Right atrium auricular region (tissue), 2 donors: ENCODE results near the gene RALGPS2. TPM values are rescaled to one million over a fixed set of nuclear protein-coding genes. Genes with fewer than 3 reads are reported as not detected.

Experiments used
- DNase-seq: peaks from one replicate; pipeline ENCODE4 v3.0.0-alpha.2; 2019; ENCODE audit warnings: low spot score
- H3K27ac ChIP-seq, 2 donors: fragments of 200-600 bp; sonication (generic); 1 replicate in 1 of 2; 2 replicates in 1 of 2; pipeline ENCODE4 v1.5.1; 2016 to 2019
- H3K27me3 ChIP-seq, 2 donors: fragments of 200-600 bp; sonication (generic); one replicate each; pipeline versions ENCODE4 v1.5.1 to v1.6.0; 2017 to 2019
- H3K36me3 ChIP-seq: fragments of 200-600 bp; sonication (generic); one replicate; pipeline ENCODE4 v1.5.1; 2016
- H3K4me1 ChIP-seq, 2 donors: fragments of 200-600 bp; sonication (generic); one replicate each; pipeline versions ENCODE4 v1.5.1 to v1.6.0; 2017 to 2019
- H3K4me3 ChIP-seq, 2 donors: fragments of 200-600 bp; sonication (generic); 1 replicate in 1 of 2; 2 replicates in 1 of 2; pipeline ENCODE4 v1.5.1; 2017 to 2019; ENCODE audit warnings: mild to moderate bottlenecking in 1 of 2, moderate library complexity in 1 of 2
- H3K9me3 ChIP-seq, 2 donors: fragments of 200-600 bp; sonication (generic); one replicate each; pipeline ENCODE4 v1.5.1; 2019
- total RNA-seq, 2 donors: library from RNA; depleted of rRNA; stranded (reverse); fragments of >200 nt; gene quantifications; one replicate each; pipeline ENCODE4 v1.1.0, GENCODE V29; 2016
- TF ChIP-seq, protein P1 (sequence below), 2 donors: fragments of 200-600 bp; sonication (generic); IDR thresholded peaks; one replicate each; pipeline ENCODE4 v1.5.1; 2019; ENCODE audit warnings: antibody characterized with exemption in 2 of 2

The RALGPS2 gene
- total RNA-seq, 2 donors from 2014 or later: 9.0 to 16.1 TPM

DNA sequence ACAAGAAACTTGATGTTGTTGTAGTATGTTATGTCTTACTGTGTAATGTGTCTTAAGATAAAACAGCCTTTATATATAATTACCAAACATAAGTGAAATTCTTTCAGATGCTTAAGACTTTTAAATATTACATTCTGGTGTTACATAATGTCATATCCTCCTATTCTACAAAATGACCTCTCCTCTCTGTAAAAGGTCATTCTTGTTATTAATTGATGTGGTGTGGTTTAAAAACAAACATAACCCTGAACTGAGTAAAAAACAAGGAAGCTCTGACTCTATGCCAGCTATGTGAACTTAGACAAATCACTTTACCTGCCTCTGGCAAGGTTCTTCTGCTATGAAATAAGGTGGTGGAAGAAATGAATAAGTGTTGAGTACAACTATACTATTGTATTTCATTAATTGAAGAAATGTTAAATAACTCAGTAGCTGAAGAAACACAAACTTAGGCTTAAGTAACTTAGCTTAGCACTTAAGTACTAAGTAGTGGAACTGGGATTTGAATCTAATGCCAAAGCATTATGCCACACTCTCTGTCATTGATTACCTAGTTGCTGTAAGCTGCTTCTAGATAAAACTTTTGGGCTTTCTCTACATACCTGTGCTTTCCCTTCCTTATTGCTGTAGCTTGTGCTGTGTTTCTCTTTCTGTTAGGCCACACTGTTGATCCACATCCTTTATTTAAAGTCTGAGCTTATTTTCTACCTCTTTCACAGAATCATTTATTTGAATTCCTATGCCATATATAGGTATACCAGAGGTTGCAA is 146.7 kb downstream of the RALGPS2 start:
- Histone ChIP-seq H3K9me3 (no peaks in the 10 kb centered on the region), H3K27ac (peak overlapping the region; percentile 12 to 36), H3K4me1 (peaks cover 0 to 12% of the 10 kb centered on the region in 2 donors), H3K4me3 (no peak overlapping the region), H3K36me3 (no peaks in the 10 kb centered on the region), H3K27me3 (no peaks in the 10 kb centered on the region)
- TF ChIP-seq, protein P1, sequence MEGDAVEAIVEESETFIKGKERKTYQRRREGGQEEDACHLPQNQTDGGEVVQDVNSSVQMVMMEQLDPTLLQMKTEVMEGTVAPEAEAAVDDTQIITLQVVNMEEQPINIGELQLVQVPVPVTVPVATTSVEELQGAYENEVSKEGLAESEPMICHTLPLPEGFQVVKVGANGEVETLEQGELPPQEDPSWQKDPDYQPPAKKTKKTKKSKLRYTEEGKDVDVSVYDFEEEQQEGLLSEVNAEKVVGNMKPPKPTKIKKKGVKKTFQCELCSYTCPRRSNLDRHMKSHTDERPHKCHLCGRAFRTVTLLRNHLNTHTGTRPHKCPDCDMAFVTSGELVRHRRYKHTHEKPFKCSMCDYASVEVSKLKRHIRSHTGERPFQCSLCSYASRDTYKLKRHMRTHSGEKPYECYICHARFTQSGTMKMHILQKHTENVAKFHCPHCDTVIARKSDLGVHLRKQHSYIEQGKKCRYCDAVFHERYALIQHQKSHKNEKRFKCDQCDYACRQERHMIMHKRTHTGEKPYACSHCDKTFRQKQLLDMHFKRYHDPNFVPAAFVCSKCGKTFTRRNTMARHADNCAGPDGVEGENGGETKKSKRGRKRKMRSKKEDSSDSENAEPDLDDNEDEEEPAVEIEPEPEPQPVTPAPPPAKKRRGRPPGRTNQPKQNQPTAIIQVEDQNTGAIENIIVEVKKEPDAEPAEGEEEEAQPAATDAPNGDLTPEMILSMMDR (IDR thresholded peaks at IDR 0.05): no peak
- DNase-seq: no peak

DNA sequence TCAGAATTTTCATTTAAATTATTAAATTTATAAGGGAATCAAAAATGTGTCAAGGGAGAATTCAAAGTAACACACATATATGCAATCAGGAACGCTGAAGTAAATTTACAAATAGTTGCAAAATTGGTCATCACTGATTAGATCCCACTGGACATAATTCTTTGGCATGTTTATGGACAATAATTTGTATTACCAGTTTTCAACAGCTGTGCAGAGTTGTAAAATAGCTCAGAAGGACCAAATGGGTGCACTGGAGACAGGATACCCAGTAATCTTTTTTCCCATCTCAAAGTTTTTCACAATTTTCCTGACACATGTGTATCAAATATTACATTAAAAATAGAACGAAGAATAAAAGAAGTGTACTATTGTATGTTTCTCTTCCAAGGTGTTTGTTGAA is 149.9 kb downstream of the RALGPS2 start:
- H3K4me3 ChIP-seq: no peak overlapping the region
- no peak for DNase-seq
- H3K27ac ChIP-seq: no peak overlapping the region
- H3K4me1 ChIP-seq: peaks cover 0 to 12% of the 10 kb centered on the region in 2 donors
- H3K9me3 ChIP-seq: no peaks in the 10 kb centered on the region
- no peaks in the 10 kb centered on the region for H3K27me3 ChIP-seq
- TF ChIP-seq, protein P1 (IDR thresholded peaks at IDR 0.05): no peak
- H3K36me3 ChIP-seq: no peaks in the 10 kb centered on the region

DNA sequence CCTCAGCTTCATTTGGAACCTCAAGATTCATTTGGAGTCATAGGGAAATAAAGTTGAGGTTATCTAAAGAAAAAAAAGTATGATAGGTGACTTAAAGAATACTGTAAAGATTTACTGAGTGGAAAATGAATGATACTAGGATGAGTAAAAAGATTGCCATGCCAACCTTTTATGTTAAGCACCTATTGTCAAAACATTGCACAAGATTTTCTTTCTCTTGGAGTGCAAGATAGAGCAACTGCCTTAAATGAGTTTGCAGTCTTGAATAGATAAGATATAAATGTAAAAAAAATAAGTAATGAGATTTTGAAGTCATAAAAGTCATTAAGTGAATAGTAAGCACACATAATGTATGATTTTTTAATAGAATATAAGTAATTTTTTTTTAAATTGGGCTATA is 150.9 kb downstream of the RALGPS2 start:
- Histone ChIP-seq H3K27me3 (no peaks in the 10 kb centered on the region), H3K9me3 (no peaks in the 10 kb centered on the region), H3K4me1 (peaks cover 0 to 12% of the 10 kb centered on the region in 2 donors), H3K27ac (no peak overlapping the region), H3K4me3 (no peak overlapping the region), H3K36me3 (no peaks in the 10 kb centered on the region)
- TF ChIP-seq, protein P1 (IDR thresholded peaks at IDR 0.05): no peak
- no peak for DNase-seq

DNA sequence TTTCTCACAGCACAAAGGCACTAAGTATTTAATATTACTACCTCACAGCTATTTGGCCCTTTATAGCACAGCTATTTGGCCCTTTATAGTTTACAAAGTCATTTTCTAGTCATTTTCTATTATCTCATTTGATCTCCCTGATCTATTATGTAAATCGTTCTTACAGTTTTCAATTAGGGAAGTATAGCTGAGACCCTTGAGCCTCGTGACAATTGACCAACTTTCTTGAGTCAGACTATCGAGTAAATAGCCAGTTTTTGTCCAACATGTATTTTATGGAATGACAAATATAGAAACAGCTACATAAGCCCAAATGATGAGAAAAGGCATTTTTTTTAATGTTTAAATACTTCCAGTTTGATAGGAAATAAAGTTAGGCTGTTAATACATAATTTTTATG is 152.9 kb downstream of the RALGPS2 start:
- Histone ChIP-seq H3K9me3 (no peaks in the 10 kb centered on the region), H3K4me1 (no peaks in the 10 kb centered on the region), H3K4me3 (no peak overlapping the region), H3K27me3 (no peaks in the 10 kb centered on the region), H3K36me3 (no peaks in the 10 kb centered on the region), H3K27ac (no peak overlapping the region)
- no peak for DNase-seq
- TF ChIP-seq, protein P1 (IDR thresholded peaks at IDR 0.05): no peak

DNA sequence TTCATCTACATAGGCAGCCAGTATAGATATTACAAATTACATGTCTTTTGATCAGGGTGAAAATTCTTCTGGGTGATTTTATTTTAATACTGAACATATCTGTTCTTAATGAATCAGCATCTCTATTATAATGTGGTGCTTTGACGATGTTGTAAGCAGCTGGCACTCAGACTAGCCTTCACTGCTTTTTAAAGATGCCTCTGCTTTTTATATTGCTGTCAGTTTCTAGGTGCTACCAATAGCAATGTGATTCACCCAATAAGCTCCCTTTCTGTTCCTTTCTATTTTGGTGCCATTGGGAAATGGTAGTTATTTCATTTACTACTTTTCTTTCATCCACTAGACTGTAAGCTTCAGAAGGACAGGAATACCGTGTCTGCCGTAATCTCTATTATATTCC is 156.9 kb downstream of the RALGPS2 start:
- Histone ChIP-seq H3K27ac (no peak overlapping the region), H3K9me3 (no peaks in the 10 kb centered on the region), H3K4me3 (no peak overlapping the region), H3K27me3 (no peaks in the 10 kb centered on the region), H3K4me1 (no peaks in the 10 kb centered on the region), H3K36me3 (no peaks in the 10 kb centered on the region)
- DNase-seq: no peak
- TF ChIP-seq, protein P1 (IDR thresholded peaks at IDR 0.05): no peak

DNA sequence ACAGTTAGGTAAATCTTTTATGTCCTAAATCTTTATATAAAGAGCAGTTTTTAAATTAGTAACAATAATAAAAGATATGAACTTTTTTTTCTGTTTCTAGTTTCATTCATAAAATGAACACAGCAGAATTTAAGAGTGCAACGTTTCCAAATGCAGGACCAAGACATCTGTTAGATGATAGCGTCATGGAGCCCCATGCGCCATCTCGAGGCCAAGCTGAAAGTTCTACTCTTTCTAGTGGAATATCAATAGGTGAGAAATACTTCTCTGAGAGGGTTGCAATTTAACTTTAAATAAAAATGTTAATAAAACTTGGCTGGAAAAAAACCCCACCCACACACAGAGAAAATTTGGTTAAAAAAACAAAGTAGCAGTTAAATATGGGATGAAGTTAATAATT is 160.8 kb downstream of the RALGPS2 start:
- no peak for DNase-seq
- no peaks in the 10 kb centered on the region for H3K9me3 ChIP-seq
- no peaks in the 10 kb centered on the region for H3K27me3 ChIP-seq
- no peak overlapping the region for H3K4me3 ChIP-seq
- no peaks in the 10 kb centered on the region for H3K36me3 ChIP-seq
- H3K4me1 ChIP-seq: no peaks in the 10 kb centered on the region
- no peak overlapping the region for H3K27ac ChIP-seq
- TF ChIP-seq, protein P1 (IDR thresholded peaks at IDR 0.05): no peak
